ENCODE results near the gene L2HGDH.
"Not testable (repeated sequence)": the region's sequence is repeated elsewhere in the genome, so short reads cannot be mapped to it uniquely, and the experiment has no call there.

The L2HGDH gene

DNA sequence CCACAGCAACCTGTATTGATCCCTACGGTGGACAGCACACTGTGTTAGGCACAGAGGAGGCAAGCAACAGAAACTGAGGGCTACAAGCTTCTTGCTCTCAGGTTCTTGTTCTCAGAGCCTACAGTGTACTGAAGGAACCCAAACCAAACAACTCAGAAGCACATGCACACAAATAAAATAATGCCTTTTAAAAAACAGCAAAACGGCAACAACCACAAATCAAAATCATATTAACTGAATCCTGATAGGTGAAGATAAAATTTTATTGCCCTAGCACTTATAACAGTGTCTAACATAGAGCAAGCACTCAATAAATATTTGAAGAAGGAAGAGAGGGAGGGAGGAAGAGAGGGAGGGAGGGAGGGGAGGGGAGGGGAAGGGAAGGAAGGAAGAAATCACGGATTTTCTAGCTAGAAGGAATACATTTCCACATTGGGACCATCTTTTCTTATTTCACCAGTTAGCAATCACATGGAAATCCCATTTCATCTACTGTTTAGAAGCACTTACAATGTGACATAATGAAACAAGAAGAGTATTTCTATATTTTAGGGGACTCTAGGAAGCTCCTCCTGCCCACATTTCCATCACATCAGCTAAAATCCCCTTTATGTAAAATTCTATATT, 27.3 kb upstream of the L2HGDH start:
- no peak for DNase-seq

- DNase-seq, result no peak
Measured at GRCh38 chr14:50338587-50338986, 26.6 kb upstream of the L2HGDH start.

DNA sequence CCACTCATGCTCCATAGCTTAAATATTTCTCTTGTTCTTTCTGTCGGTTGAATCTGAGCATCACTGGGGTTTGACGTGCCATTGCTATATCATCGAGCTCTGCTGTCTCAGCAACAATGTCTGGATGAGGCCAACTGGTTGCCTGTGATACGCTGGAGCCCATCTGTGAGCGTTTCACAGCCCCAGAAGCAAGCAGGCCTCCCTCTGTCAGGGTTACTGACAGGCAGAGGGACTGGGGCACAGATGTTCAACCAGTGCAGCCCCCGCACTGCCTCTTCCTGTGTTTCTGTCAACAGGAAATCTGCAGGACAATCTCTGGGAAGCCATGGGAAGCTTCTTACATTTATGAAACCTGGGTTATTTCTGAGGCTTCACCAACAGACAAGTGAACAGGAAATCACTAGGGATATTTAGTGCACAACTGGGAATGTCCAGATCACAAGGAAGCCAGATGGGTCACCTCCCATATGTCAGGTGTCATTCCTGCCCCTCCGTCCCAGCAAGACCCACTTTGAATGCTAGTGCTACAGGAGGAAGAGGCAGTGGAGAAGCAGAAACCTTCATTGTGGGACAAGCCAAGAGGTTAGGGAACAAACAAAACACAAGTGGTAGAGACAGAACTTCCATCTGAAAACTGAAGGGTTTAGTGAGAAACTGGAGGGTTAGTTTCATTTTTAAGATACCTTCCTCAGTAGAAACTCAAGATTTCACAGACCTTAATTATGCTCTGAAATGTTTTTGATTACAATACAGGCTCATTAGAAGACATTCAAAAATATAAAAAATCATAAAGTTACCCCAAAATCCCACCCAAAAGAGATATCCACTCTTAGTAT, 24.2 kb upstream of the L2HGDH start:
- peak; percentile 19 for DNase-seq

DNA sequence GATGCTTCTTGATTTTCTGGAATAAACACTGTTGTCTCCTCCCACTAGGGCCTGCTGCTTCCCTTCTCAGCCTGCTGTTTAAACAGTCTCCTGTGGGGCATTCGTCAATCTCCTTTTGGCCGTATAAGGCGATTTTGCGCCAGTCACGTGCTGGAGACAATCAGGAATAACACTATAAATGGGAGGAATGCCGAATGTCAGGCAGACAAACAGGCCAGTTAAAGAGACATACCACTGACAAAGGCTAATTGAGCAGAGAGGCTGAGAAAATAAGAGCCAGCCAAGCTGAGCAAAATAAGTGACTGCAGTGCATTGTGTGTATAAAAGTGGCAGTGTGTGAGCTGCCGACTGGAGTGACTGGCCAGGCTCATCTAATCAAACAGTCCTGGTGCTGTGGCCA, 23.4 kb upstream of the L2HGDH start:
- DNase-seq, result peak; percentile 85

DNA sequence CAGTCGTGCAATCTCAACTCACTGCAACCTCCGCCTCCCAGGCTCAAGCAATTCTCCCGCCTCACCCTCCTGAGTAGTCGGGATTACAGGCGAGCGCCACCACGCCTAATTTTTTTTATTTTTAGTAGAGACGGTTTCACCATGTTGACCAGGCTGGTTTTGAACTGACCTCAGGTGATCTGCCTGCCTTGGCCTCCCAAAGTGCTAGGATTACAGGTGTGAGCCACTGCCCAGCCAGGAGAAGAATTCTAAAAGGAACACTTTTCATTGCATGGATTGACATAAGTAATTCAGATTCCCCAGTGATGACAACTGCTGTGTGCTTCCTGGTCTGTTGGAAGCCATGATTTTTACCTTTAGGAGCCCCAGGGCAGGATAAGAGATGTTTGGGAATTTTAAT, 22.2 kb upstream of the L2HGDH start:
- DNase-seq, result no peak

- no peak for DNase-seq
Measured at GRCh38 chr14:50333014-50333509, 21.0 kb upstream of the L2HGDH start.

- DNase-seq, result no peak
Measured at GRCh38 chr14:50331596-50331995, 19.6 kb upstream of the L2HGDH start.

DNA sequence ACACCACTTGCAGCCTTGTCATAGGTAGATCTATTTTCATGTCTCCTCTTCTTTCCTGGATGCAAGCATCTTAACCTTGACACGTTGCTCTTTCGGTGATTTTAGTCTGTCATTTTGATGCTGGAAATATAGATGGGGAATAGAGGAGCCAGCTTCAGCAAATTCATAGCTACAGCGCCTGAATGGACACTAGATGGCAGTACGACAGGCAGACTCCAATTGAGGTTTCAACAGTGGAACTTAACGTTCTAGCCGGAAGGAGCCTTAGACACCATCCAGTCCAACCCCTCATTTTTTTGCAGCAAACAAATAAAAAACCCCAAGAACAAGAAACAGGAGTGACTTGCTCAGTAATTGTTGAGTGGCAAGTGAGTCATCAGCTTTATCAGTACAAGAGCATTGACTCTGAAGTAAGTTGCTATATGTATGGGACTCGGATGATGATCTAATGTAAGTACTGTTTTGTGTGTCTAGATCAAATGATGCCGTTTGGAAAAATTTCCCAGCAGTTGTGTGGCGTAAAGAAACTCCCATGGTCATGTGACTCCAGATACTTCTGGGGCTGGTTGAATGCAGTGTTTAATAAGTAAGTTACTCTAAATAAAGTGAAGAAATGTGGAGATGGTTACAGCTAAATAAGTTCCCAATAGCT, 9.1 kb upstream of the L2HGDH start:
- DNase-seq, result peak; percentile 79

GRCh38 chr14:50320283-50320682, 8.3 kb upstream of the L2HGDH start:
- DNase-seq, result no peak

DNA sequence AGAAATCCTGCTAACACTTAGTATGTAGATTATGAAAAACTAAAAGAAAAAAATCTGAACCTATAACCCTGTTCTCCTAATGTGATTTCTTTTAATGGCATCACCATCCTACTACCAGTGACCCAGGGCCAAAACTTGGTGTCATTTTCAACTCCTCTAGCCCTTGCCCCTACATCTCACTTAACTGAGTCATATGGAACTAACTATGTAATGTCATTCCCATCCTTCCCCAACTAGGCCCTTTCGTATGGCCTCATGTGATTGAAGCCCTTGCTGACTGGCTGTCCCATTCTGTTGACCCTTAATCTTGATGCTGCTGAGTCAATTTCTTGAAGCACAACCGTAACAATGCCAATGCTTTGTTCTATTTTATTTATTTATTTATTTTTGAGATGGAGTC, 7.7 kb upstream of the L2HGDH start:
- no peak for DNase-seq

- DNase-seq, result no peak
Measured at GRCh38 chr14:50319293-50319692, 7.3 kb upstream of the L2HGDH start.

- no peak for DNase-seq
Measured at GRCh38 chr14:50318031-50318626, 6.1 kb upstream of the L2HGDH start.

DNA sequence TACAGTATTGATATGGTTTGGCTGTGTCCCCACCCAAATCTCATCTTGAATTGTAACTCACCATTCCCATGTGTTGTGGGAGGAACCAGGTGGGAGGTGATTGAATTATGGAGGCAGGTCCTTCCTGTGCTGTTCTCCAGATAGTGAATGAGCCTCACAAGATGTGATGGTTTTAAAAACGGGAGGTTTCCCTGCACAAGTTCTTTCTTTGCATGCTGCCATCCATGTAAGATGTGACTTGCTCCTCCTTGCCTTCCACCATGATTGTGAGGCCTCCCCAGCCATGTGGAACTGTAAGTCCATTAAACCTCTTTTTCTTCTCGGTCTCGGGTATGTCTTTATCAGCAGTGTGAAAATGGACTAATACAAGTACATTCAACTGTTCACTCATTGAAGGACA, 2.1 kb upstream of the L2HGDH start:
- not testable (repeated sequence) for DNase-seq

GRCh38 chr14:50312734-50313054, 665 bp upstream of the L2HGDH start:
- no peak for DNase-seq

DNA sequence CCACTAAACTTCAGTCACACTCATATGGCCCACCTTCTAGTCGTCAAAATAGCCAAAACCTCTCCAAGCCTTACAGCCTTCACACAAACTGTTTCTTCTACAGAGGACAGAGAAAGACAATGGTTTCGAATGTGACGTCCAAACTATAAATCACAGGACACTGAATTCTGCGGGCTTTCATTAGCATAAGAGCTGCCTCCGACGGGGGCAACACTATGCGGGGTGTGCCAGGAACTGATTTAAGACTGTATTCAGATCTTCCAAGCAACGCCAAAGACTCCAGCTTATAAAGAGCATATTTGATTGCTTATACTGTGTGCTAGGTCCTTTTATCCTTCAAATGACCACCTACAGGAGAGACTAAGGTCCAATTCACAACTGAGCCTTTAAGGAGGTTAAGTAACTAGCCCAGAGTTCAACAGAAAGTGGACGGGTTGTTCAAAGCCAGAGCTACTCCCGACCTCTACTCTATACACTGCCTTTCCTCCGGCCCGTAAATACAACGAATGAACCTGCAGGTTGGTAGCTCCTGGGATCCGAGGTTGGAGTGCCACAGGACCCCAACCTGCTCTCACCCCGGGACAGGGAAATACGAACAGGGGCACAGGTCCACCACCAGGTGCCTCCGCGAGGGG, 575 bp downstream of the L2HGDH start:
- DNase-seq, result peak; percentile 33

DNA sequence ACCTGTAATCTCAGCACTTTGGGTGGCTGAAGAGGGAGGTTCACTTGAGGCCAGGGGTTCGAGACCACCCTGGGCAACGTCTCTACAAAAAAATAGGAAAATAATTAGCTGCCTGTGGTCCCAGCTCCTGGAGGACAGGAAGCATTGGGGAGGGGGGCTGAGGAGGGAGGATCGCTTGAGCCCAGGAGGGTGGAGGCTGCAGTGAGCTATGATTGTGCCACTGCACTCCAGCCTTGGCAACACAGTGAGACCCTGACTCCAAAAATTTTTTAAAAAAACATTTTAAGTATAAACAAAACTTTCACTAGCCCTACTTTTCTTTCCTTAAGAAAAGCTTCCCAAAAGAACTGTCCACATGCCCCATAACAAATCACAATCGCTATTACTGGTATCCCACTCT, 1.6 kb downstream of the L2HGDH start:
- DNase-seq, result no peak

- no peak for DNase-seq
Measured at GRCh38 chr14:50308363-50308915, 3.6 kb downstream of the L2HGDH start.

GRCh38 chr14:50303744-50304471, 8.1 kb downstream of the L2HGDH start:
- no peak for DNase-seq

GRCh38 chr14:50301914-50302313, 10.1 kb downstream of the L2HGDH start:
- DNase-seq, result no peak

DNA sequence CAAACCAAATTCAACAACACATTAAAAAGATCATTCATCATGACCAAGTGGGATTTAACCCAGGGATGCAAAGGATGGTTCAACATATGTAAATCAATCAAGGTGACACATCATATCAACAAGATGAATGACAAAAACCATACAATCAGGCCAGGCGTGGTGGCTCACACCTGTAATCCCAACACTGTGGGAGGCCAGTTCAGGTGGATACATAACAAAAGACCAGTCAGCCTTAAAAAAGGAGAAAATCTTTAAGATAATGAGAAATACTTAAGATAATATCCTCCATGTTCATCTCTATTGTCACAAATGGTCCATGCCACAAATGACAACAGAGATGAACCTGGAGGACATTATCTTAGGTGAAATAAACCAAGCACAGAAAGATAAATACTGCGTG, 12.4 kb downstream of the L2HGDH start:
- no peak for DNase-seq

DNA sequence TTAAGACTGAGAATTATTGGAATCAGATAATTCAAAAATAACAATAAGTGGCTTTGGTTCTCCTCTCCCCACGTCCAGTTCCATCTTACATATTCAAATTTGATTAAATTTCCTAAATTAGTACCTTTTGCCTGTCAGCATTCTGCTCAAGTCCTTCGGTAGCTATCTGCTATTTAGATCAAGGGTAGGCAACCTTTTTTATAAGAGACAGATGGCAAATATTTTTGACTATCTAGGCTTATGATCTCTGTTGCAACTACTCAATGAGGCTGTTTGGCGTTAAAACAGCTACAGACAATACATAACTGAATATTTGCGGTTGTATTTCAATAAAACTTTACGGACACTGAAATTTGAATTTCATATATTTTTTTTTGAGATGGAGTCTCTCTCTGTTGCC, 21.7 kb downstream of the L2HGDH start:
- no peak for DNase-seq

DNA sequence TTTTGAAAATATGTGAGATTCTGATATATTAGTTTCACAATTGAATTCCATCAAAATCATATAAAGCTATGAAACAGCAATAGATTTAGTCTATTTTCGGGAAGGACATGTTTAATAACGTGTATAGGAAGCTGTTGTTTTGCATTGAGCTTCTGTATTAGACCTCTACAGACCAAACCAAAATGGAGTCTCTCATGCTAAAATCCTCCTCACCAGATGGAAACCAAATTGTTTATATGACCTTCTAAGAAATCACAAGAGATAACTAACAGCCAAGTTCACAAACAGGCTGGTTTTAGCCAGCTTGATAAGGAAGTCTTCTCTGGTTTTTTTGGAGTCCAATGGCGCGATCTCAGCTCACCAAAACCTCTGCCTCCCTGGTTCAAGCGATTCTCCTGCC, 23.9 kb downstream of the L2HGDH start:
- DNase-seq, result no peak
